Prostate gland (tissue), 2 donors: ENCODE data around the gene ADAMTS17. TPM values are rescaled to one million over a fixed set of nuclear protein-coding genes. Genes with fewer than 3 reads are reported as not detected.

Source experiments
- DNase-seq: peaks from one replicate; pipeline ENCODE4 v3.0.0-alpha.2; 2019; ENCODE audit warnings: low spot score
- H3K27ac ChIP-seq, 2 donors: fragments of 200-600 bp; sonication (generic); 2 replicates each; pipeline ENCODE4 v1.5.1; 2017 to 2019
- H3K27me3 ChIP-seq: fragments of 200-600 bp; sonication (generic); replicated peaks from 2 replicates; pipeline ENCODE4 v1.5.1; 2019; ENCODE audit not compliant: insufficient read depth
- H3K36me3 ChIP-seq, 2 donors: fragments of 200-600 bp; sonication (generic); 1 replicate in 1 of 2; 2 replicates in 1 of 2; pipeline versions ENCODE4 v1.5.1 to v1.8.1; 2017 to 2019
- H3K4me1 ChIP-seq: fragments of 200-600 bp; sonication (generic); replicated peaks from 2 replicates; pipeline ENCODE4 v1.5.1; 2019
- H3K4me3 ChIP-seq, 2 donors: fragments of 200-600 bp; sonication (generic); 2 replicates each; pipeline ENCODE4 v1.5.1; 2017 to 2019
- H3K9me3 ChIP-seq: fragments of 200-600 bp; sonication (generic); 2 replicates; pipeline ENCODE4 v1.5.1; 2017
- CTCF ChIP-seq, 4 experiments: fragments of 200-600 bp in 2 of 4; fragments of 450-650 bp in 2 of 4; sonication (generic) in 2 of 4; IDR thresholded peaks; 1 replicate in 3 of 4; 2 replicates in 1 of 4; pipeline ENCODE4 v1.5.1; 2016 to 2019; ENCODE audit warnings: antibody characterized with exemption in 4 of 4, mild to moderate bottlenecking in 2 of 4, moderate library complexity in 2 of 4
- POLR2A ChIP-seq: fragments of 450-650 bp; IDR thresholded peaks from one replicate; pipeline ENCODE4 v1.6.1; 2016; ENCODE audit warnings: antibody characterized with exemption, mild to moderate bottlenecking
- POLR2AphosphoS5 ChIP-seq: sonication (generic); formaldehyde crosslinking; IDR thresholded peaks from one replicate; pipeline ENCODE4 v1.6.1; 2017; ENCODE audit warnings: antibody characterized with exemption
- WGBS: methylation state at CpG from one replicate; pipeline ENCODE4 v1.1.5; 2018; 5-methylcytosine and 5-hydroxymethylcytosine counted together
- intact Hi-C: fragments of 100-400 bp; cut with DNase I; formaldehyde crosslinking; loops from one replicate; pipeline ENCODE4 v1.14.2; 2022
- total RNA-seq, 2 donors: library from RNA; depleted of rRNA; stranded (reverse); fragments of >200 nt; gene quantifications; one replicate each; pipeline ENCODE4 v1.1.0, GENCODE V29; 2016

ADAMTS17 gene
- total RNA-seq, 2 donors from 2014 or later, result 2.7 to 5.6 TPM

DNA sequence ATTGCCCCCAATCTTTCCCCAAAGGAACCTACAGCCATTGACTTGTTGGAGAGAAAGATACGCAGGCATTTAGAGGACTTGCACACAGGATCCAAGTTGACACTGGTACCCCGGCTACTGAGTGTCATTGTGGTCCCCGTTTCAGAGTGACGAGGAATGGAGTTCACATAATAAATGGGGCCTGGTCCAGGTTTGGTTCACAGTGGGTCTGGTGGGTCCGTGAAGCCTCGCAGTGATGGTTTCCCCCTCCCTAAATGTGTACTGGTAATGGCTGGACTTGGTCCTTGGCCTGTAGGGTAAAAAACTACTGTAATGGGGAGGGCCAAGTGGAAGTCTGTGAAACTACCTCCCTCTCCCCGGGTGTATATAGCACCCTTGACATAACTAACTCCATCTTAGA, 376.4 kb downstream of the ADAMTS17 start:
- 95% methylated on average over 7 of the region's 7 CpGs for WGBS
- no peak overlapping the region for H3K4me3 ChIP-seq
- intact Hi-C loops, result no loop called here
- no peaks in the 10 kb centered on the region for H3K9me3 ChIP-seq
- no peak for DNase-seq
- TF ChIP-seq CTCF (IDR thresholded peaks at IDR 0.05) (no peak), POLR2AphosphoS5 (no peak), POLR2A (no peak)
- no peak overlapping the region for H3K27ac ChIP-seq
- no peaks in the 10 kb centered on the region for H3K36me3 ChIP-seq
- no peaks in the 10 kb centered on the region for H3K4me1 ChIP-seq
- H3K27me3 ChIP-seq, result no peaks in the 10 kb centered on the region

DNA sequence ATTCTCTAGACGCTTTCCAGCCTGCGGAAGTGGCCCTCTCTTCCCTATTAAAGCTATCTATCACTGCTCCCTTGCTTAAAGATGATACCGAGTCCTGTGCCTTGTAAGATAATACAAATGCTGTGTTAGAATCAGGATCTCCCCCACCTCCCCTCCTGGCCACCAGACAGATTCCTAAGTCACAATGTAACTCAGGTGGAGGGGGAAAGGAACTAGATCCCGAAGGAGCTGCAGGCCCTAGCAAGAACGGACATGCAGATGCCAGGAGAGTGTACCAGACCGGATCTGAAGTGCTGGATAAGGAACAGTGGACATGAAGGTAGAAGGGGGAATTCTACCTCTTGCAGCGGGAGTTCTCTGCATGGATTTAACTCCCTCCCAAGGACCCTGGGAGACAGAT, 377.8 kb downstream of the ADAMTS17 start:
- H3K4me1 ChIP-seq, result no peaks in the 10 kb centered on the region
- no peaks in the 10 kb centered on the region for H3K9me3 ChIP-seq
- no peak overlapping the region for H3K27ac ChIP-seq
- WGBS, result 75% methylated on average over 7 of the region's 7 CpGs
- no peak for DNase-seq
- TF ChIP-seq POLR2AphosphoS5 (no peak), POLR2A (no peak), CTCF (IDR thresholded peaks at IDR 0.05) (no peak)
- no peaks in the 10 kb centered on the region for H3K36me3 ChIP-seq
- no peaks in the 10 kb centered on the region for H3K27me3 ChIP-seq
- H3K4me3 ChIP-seq, result no peak overlapping the region
- intact Hi-C loops, result no loop called here

- Histone ChIP-seq H3K27ac (no peak overlapping the region), H3K36me3 (no peaks in the 10 kb centered on the region), H3K4me1 (no peaks in the 10 kb centered on the region), H3K27me3 (no peaks in the 10 kb centered on the region), H3K9me3 (no peaks in the 10 kb centered on the region), H3K4me3 (no peak overlapping the region)
- no peak for DNase-seq
- intact Hi-C loops, result no loop called here
- TF ChIP-seq CTCF (IDR thresholded peaks at IDR 0.05) (no peak), POLR2AphosphoS5 (no peak), POLR2A (no peak)
- 71% methylated on average over 8 of the region's 8 CpGs for WGBS
Observed at GRCh38 chr15:99963096-99963825, 378.5 kb downstream of the ADAMTS17 start.

DNA sequence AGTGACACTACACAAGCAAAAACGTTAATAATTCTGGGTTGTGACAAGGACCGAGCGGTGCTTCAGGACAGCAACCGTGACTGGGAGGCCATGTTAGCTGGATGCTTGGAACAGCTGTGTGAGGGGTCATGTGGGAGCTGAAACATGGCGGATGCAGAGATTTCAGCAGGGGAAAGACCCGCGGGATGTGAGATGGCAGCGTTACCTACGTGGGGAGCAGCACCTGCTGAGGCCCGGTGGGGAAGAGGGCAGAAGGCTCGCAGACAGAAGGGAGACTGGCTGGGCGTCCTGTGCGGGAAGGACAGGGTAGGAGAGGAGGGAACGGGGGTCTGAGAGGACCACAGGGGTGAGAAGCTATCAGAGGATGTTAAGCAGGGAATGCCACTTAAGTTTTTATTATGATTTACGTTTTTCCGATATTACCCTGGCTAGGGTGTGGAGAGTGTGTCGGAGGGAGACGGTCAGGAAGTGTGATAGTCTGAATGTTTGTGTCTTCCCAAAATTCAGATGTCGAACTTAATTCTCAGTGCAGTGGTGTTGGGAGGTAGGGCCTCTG, 379.7 kb downstream of the ADAMTS17 start:
- intact Hi-C loops, result no loop called here
- Histone ChIP-seq H3K27ac (no peak overlapping the region), H3K36me3 (no peaks in the 10 kb centered on the region), H3K4me3 (no peak overlapping the region), H3K27me3 (no peaks in the 10 kb centered on the region), H3K4me1 (no peaks in the 10 kb centered on the region), H3K9me3 (no peaks in the 10 kb centered on the region)
- DNase-seq, result no peak
- WGBS, result 94% methylated on average over 19 of the region's 19 CpGs
- TF ChIP-seq POLR2A (no peak), CTCF (IDR thresholded peaks at IDR 0.05) (no peak)

DNA sequence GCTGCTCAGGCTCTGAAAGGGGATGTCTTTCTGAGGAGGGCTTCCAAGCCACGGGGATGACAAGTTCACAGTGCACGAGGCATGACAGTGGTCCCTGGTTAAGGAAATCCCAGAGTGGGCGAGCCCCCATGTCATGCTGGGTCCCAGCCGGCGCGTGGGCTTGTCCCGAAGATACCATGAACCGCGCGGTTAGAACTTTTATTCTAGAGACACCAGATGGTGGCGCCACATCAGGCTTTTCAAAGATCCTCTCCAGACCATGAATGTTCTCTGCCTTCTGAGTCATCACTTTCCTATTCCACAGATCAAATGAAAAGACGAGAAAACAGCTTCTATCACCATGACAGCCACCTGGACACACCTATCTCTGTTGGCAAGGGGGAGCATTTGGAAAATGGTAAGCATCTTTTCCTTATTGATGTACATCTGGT, 380.7 kb downstream of the ADAMTS17 start:
- Histone ChIP-seq H3K36me3 (no peaks in the 10 kb centered on the region), H3K4me1 (no peaks in the 10 kb centered on the region), H3K27me3 (no peaks in the 10 kb centered on the region), H3K4me3 (no peak overlapping the region), H3K27ac (no peak overlapping the region), H3K9me3 (no peaks in the 10 kb centered on the region)
- DNase-seq, result no peak
- no peak for TF ChIP-seq CTCF (IDR thresholded peaks at IDR 0.05)
- no peak for TF ChIP-seq POLR2AphosphoS5
- TF ChIP-seq POLR2A, result no peak
- WGBS, result 75% methylated on average over 12 of the region's 12 CpGs
- intact Hi-C loops, result no loop called here
